Loucy (cell line): Measurements from ENCODE around the gene TNRC6B.

Experiments used
- H2AFZ ChIP-seq: fragments of 200-600 bp; sonication (generic); 2 replicates; pipeline ENCODE4 v1.6.0; 2016; ENCODE audit warnings: antibody characterized with exemption, mild to moderate bottlenecking, low read length, moderate library complexity
- H3F3A ChIP-seq: fragments of 200-600 bp; 2 replicates; pipeline ENCODE4 v1.6.0; 2016; ENCODE audit warnings: antibody characterized with exemption, low read depth, mild to moderate bottlenecking
- H3K27me3 ChIP-seq: fragments of 200-600 bp; sonication (generic); 2 replicates; pipeline ENCODE4 v1.6.1; 2014; ENCODE audit warnings: low read length, mild to moderate bottlenecking; ENCODE audit not compliant: insufficient read depth, poor library complexity, severe bottlenecking
- H3K36me3 ChIP-seq: fragments of 200-600 bp; sonication (generic); 2 replicates; pipeline ENCODE4 v1.6.1; 2016; ENCODE audit warnings: low read length; ENCODE audit not compliant: insufficient read depth
- H3K4me1 ChIP-seq: fragments of 200-600 bp; sonication (generic); 2 replicates; pipeline ENCODE4 v1.5.1; 2014; ENCODE audit warnings: low read length, mild to moderate bottlenecking; ENCODE audit not compliant: insufficient read depth, poor library complexity, severe bottlenecking
- H3K4me2 ChIP-seq: fragments of 200-600 bp; sonication (generic); 2 replicates; pipeline ENCODE4 v1.6.0; 2014; ENCODE audit warnings: antibody characterized with exemption, low read length, low read depth, mild to moderate bottlenecking; ENCODE audit not compliant: poor library complexity, severe bottlenecking
- H3K4me3 ChIP-seq: fragments of 200-600 bp; sonication (generic); 2 replicates; pipeline ENCODE4 v1.5.1; 2014; ENCODE audit warnings: low read length, mild to moderate bottlenecking, mixed read lengths; ENCODE audit not compliant: poor library complexity, severe bottlenecking
- H3K79me2 ChIP-seq: fragments of 200-600 bp; sonication (generic); 2 replicates; pipeline ENCODE4 v1.6.1; 2014; ENCODE audit warnings: low read length; ENCODE audit not compliant: insufficient read depth
- H3K9ac ChIP-seq: fragments of 200-600 bp; sonication (generic); 2 replicates; pipeline ENCODE4 v1.6.0; 2014; ENCODE audit warnings: mild to moderate bottlenecking, low read depth, low read length, moderate library complexity; ENCODE audit not compliant: poor library complexity, severe bottlenecking
- H3K9me2 ChIP-seq: fragments of 200-600 bp; sonication (generic); replicated peaks from 2 replicates; pipeline ENCODE4 v1.6.1; 2016; ENCODE audit warnings: low read depth, low read length, mixed read lengths
- H3K9me3 ChIP-seq: fragments of 200-600 bp; sonication (generic); 2 replicates; pipeline ENCODE4 v1.6.1; 2014; ENCODE audit warnings: mild to moderate bottlenecking, antibody characterized with exemption, low read length, low read depth; ENCODE audit not compliant: insufficient read depth
- H4K20me1 ChIP-seq: fragments of 200-600 bp; sonication (generic); 2 replicates; pipeline ENCODE4 v1.6.0; 2014; ENCODE audit warnings: antibody characterized with exemption, low read length, mild to moderate bottlenecking; ENCODE audit not compliant: insufficient read depth, poor library complexity, severe bottlenecking
- EZH2phosphoT487 ChIP-seq: fragments of 200-600 bp; IDR thresholded peaks from 2 replicates; pipeline ENCODE4 v1.6.1; 2018; ENCODE audit warnings: antibody characterized with exemption, mild to moderate bottlenecking, moderate library complexity, borderline replicate concordance
- TF ChIP-seq, protein P1 (sequence below): fragments of 200-600 bp; sonication (generic); conservative IDR thresholded peaks from 2 replicates; pipeline ENCODE4 v1.5.1; 2014; ENCODE audit warnings: mild to moderate bottlenecking, antibody characterized with exemption, low read length

TNRC6B gene

DNA sequence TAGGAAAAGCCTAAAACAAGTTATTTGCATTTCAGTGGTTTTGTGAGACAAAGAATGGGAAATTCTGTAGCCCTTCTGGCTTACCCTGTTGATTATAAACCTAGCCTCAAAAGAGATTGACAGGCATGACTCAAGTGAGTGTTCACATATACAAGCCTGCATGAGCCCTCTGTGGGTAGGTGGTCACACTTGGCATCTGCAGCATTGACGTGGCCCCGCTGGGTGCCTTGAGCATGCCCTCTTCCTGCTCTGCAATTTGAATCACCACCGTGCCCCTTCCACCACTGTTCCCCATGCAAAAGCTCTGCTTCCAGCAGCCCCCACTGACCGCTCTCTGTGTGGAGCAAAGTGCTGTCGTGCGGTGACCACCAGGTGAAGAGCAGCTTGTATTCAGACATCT lies 147.6 kb downstream of the TNRC6B start:
- H2AFZ ChIP-seq, result no peak overlapping the region
- H3K4me1 ChIP-seq, result peaks cover 63% of the 10 kb centered on the region
- peaks cover 27% of the 10 kb centered on the region; the same call in 1 of the 2 replicates for H3K36me3 ChIP-seq
- peaks cover 13% of the 10 kb centered on the region; the same call in 1 of the 2 replicates for H3F3A ChIP-seq
- no peak for TF ChIP-seq EZH2phosphoT487
- TF ChIP-seq, protein P1, sequence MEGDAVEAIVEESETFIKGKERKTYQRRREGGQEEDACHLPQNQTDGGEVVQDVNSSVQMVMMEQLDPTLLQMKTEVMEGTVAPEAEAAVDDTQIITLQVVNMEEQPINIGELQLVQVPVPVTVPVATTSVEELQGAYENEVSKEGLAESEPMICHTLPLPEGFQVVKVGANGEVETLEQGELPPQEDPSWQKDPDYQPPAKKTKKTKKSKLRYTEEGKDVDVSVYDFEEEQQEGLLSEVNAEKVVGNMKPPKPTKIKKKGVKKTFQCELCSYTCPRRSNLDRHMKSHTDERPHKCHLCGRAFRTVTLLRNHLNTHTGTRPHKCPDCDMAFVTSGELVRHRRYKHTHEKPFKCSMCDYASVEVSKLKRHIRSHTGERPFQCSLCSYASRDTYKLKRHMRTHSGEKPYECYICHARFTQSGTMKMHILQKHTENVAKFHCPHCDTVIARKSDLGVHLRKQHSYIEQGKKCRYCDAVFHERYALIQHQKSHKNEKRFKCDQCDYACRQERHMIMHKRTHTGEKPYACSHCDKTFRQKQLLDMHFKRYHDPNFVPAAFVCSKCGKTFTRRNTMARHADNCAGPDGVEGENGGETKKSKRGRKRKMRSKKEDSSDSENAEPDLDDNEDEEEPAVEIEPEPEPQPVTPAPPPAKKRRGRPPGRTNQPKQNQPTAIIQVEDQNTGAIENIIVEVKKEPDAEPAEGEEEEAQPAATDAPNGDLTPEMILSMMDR, result no peak
- no peaks in the 10 kb centered on the region for H3K9me3 ChIP-seq
- H3K9me2 ChIP-seq, result no peaks in the 10 kb centered on the region
- no peak overlapping the region for H3K9ac ChIP-seq
- H4K20me1 ChIP-seq, result no peaks in the 10 kb centered on the region
- no peak overlapping the region for H3K4me2 ChIP-seq
- no peaks in the 10 kb centered on the region for H3K79me2 ChIP-seq
- H3K4me3 ChIP-seq, result no peak overlapping the region
- H3K27me3 ChIP-seq, result no peaks in the 10 kb centered on the region

DNA sequence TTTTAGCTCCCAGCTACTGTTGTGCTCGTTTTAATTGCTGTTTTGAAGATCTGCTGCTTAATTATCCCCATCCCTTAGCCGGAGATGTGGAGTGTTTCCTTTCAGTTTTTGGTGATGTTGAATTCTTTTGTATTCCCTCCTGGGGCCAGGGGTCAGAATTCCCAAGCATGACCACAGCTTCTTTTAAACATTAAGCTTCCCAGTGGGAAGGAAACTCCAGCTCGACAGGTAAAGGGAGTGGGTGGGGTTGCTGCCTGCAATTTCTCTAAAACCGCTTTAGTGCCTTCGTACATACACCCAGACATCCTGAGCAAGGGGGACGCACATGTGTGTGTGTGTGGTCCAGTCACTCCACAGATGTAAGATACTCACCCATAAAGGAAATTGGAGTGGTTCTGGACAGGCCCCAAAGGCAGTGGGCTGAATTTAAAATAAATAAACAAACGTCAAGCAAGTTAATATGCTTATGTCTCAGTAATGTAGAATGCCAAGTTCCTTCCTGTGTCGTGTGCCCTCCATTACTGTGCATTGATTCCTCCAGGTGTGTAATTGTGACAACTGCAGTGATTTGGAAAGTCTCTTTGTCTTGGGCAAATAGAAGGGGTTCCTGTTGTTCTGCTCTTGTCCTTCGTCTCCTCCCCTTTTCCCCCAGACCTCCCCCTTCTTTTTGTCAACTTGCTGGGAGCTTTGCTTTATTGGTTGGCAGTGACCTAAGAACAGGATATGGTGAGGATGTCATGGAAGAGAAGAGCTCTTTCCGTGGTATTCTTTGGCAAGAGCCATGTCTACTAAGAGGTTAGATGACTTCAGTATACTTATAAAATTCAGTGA lies 149.4 kb downstream of the TNRC6B start:
- no peaks in the 10 kb centered on the region for H4K20me1 ChIP-seq
- H3K27me3 ChIP-seq, result no peaks in the 10 kb centered on the region
- peaks cover 72% of the 10 kb centered on the region for H3K4me1 ChIP-seq
- TF ChIP-seq EZH2phosphoT487, result no peak
- TF ChIP-seq, protein P1, result no peak
- no peak overlapping the region for H3K9ac ChIP-seq
- H3K4me3 ChIP-seq, result no peak overlapping the region
- no peak overlapping the region for H2AFZ ChIP-seq
- H3F3A ChIP-seq, result peaks cover 13% of the 10 kb centered on the region; the same call in 1 of the 2 replicates
- no peak overlapping the region for H3K4me2 ChIP-seq
- H3K79me2 ChIP-seq, result no peaks in the 10 kb centered on the region
- no peaks in the 10 kb centered on the region for H3K9me3 ChIP-seq
- H3K36me3 ChIP-seq, result peaks cover 11% of the 10 kb centered on the region; the same call in 1 of the 2 replicates
- H3K9me2 ChIP-seq, result no peaks in the 10 kb centered on the region

DNA sequence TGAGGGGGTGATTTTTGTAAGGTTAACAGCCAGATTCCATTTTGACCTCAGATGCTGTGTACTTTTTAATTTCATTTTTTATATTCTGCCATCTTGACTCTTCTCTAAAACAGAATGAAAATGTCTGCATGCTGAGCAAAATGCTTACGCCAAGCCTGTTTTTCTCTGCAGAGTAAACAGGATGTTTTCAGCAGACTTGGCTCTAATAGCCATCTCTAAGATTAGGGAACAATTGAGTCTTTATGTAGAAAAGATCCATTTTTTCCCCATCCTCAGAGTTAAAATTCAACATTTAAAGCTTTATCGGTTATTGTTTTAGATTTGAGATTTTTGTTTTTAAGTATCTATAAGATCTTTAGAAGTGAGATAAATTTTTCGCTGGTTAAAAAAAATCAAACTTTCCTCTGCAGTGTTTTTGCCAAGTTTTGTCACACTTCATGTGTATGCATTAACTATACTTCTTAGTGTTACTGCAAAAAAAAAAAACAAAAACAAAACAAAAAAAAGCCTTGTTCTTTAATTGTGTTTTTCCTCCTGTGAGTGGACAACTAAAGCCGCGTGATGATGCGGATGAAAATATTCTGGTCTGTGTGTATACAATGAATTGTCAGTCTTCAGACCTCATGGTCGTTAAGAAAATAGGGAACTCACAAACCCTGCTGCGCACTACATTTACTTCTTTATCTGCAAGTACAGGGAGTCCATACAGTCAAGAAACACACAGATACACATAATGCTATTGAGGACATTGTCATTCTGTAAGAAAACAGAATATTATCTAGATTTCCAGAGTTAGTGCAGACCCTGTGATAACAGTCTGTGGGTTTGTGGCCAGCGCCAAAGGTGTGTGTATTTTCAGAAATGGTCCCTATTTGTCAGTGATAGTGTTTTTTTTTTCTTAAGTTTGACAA lies 151.1 kb downstream of the TNRC6B start:
- no peak for TF ChIP-seq EZH2phosphoT487
- TF ChIP-seq, protein P1, result no peak
- Histone ChIP-seq H3K4me1 (peaks cover 81% of the 10 kb centered on the region), H3K79me2 (no peaks in the 10 kb centered on the region), H3K9ac (peak overlapping the region; percentile 36), H3K9me2 (no peaks in the 10 kb centered on the region), H2AFZ (no peak overlapping the region), H3K9me3 (no peaks in the 10 kb centered on the region), H3K36me3 (no peaks in the 10 kb centered on the region), H3K4me3 (peak overlapping the region; percentile 35), H4K20me1 (no peaks in the 10 kb centered on the region), H3F3A (peaks cover 13% of the 10 kb centered on the region; the same call in 1 of the 2 replicates), H3K4me2 (peak overlapping the region; percentile 44), H3K27me3 (no peaks in the 10 kb centered on the region)
